H9 (cell line): ENCODE results near the gene SORCS2. TPM values are rescaled to one million over a fixed set of nuclear protein-coding genes. Genes with fewer than 3 reads are reported as not detected.

ENCODE experiments used
- DNase-seq: peaks from one replicate; pipeline ENCODE4 v3.0.0-alpha.2; 2017
- H2AFZ ChIP-seq: one replicate; pipeline ENCODE4 v1.6.1; 2013; ENCODE audit warnings: mild to moderate bottlenecking, low read length, control low read depth, moderate library complexity
- H2AK5ac ChIP-seq: 2 replicates; pipeline ENCODE4 v1.6.1; 2013; ENCODE audit warnings: low read length, control low read depth, mixed read lengths; ENCODE audit not compliant: insufficient read length
- H2BK120ac ChIP-seq: one replicate; pipeline ENCODE4 v1.6.1; 2013; ENCODE audit warnings: low read depth, mild to moderate bottlenecking, low read length, control low read depth, inconsistent platforms; ENCODE audit not compliant: poor library complexity, severe bottlenecking
- H2BK12ac ChIP-seq: 2 replicates; pipeline ENCODE4 v1.6.1; 2013; ENCODE audit warnings: low read length, control low read depth, mixed read lengths, low read depth; ENCODE audit not compliant: insufficient read length
- H2BK15ac ChIP-seq: 2 replicates; pipeline ENCODE4 v1.6.1; 2013; ENCODE audit warnings: low read depth, low read length, control low read depth
- H2BK20ac ChIP-seq: one replicate; pipeline ENCODE4 v1.6.1; 2013; ENCODE audit warnings: low read depth, mild to moderate bottlenecking, low read length, control low read depth, inconsistent platforms; ENCODE audit not compliant: poor library complexity, severe bottlenecking
- H2BK5ac ChIP-seq: 2 replicates; pipeline ENCODE4 v1.6.1; 2013; ENCODE audit warnings: low read length, control low read depth, mixed read lengths; ENCODE audit not compliant: insufficient read length
- H3K14ac ChIP-seq: 2 replicates; pipeline ENCODE4 v1.6.1; 2013; ENCODE audit warnings: low read length, control low read depth; ENCODE audit not compliant: insufficient read depth
- H3K18ac ChIP-seq: 2 replicates; pipeline ENCODE4 v1.6.1; 2013; ENCODE audit warnings: low read depth, mild to moderate bottlenecking, mixed read lengths, low read length, control low read depth; ENCODE audit not compliant: insufficient read length
- H3K23ac ChIP-seq: 2 replicates; pipeline ENCODE4 v1.6.1; 2013; ENCODE audit warnings: low read length, control low read depth, mixed read lengths, low read depth; ENCODE audit not compliant: insufficient read length
- H3K23me2 ChIP-seq: 2 replicates; pipeline ENCODE4 v1.6.1; 2013; ENCODE audit warnings: low read depth, mild to moderate bottlenecking, mixed read lengths, low read length, control low read depth; ENCODE audit not compliant: insufficient read length, poor library complexity, severe bottlenecking
- H3K27ac ChIP-seq: 2 replicates; pipeline ENCODE4 v1.5.1; 2013; ENCODE audit warnings: low read length, control low read depth, mixed read lengths, low read depth; ENCODE audit not compliant: insufficient read length
- H3K27me3 ChIP-seq: 2 replicates; pipeline ENCODE4 v1.6.1; 2013; ENCODE audit warnings: low read length, control low read depth, inconsistent platforms; ENCODE audit not compliant: insufficient read depth
- H3K4ac ChIP-seq: 2 replicates; pipeline ENCODE4 v1.6.1; 2013; ENCODE audit warnings: low read depth, mild to moderate bottlenecking, control low read depth, inconsistent platforms, low read length, moderate library complexity
- H3K4me1 ChIP-seq: 2 replicates; pipeline ENCODE4 v1.6.1; 2013; ENCODE audit warnings: low read length, control low read depth, inconsistent platforms; ENCODE audit not compliant: insufficient read depth
- H3K4me2 ChIP-seq: 2 replicates; pipeline ENCODE4 v1.6.1; 2013; ENCODE audit warnings: low read length, control low read depth, mixed read lengths; ENCODE audit not compliant: insufficient read length, insufficient read depth
- H3K56ac ChIP-seq: 2 replicates; pipeline ENCODE4 v1.6.1; 2013; ENCODE audit warnings: low read depth, mild to moderate bottlenecking, mixed read lengths, low read length, control low read depth; ENCODE audit not compliant: insufficient read length
- H3K79me1 ChIP-seq: 2 replicates; pipeline ENCODE4 v1.6.1; 2013; ENCODE audit warnings: low read depth, mild to moderate bottlenecking, moderate library complexity, low read length, control low read depth, inconsistent platforms; ENCODE audit not compliant: insufficient read depth, poor library complexity, severe bottlenecking
- H3K79me2 ChIP-seq: 2 replicates; pipeline ENCODE4 v1.6.1; 2013; ENCODE audit warnings: low read length, control low read depth, inconsistent platforms; ENCODE audit not compliant: insufficient read depth
- H3K9ac ChIP-seq: 2 replicates; pipeline ENCODE4 v1.6.1; 2013; ENCODE audit warnings: low read length, control low read depth, mixed read lengths; ENCODE audit not compliant: insufficient read length; ENCODE audit errors: extremely low read depth
- H3K9me3 ChIP-seq: one replicate; pipeline ENCODE4 v1.6.1; 2013; ENCODE audit warnings: low read depth, low read length, inconsistent platforms; ENCODE audit not compliant: control insufficient read depth
- H3T11ph ChIP-seq: one replicate; pipeline ENCODE4 v1.6.1; 2013; ENCODE audit warnings: mild to moderate bottlenecking, low read length, control low read depth, inconsistent platforms
- H4K20me1 ChIP-seq: one replicate; pipeline ENCODE4 v1.6.1; 2013; ENCODE audit not compliant: control insufficient read depth, insufficient read length, insufficient read depth
- H4K5ac ChIP-seq: 2 replicates; pipeline ENCODE4 v1.6.1; 2013; ENCODE audit warnings: low read depth, mild to moderate bottlenecking, mixed read lengths, low read length, control low read depth; ENCODE audit not compliant: insufficient read length
- H4K8ac ChIP-seq: replicated peaks from 2 replicates; pipeline ENCODE4 v1.6.1; 2013; ENCODE audit warnings: low read length, control low read depth, mixed read lengths, low read depth; ENCODE audit not compliant: insufficient read length
- H4K91ac ChIP-seq: 2 replicates; pipeline ENCODE4 v1.6.1; 2013; ENCODE audit warnings: low read depth, mild to moderate bottlenecking, moderate library complexity, mixed read lengths, low read length, control low read depth; ENCODE audit not compliant: insufficient read length
- H3K27ac Mint-ChIP-seq, 3 experiments: 2 replicates in 2 of 3; 3 replicates in 1 of 3; pipeline ENCODE4 v1.8.0; 2020 to 2021; ENCODE audit warnings: mixed read lengths in 3 of 3, mild to moderate bottlenecking in 1 of 3, moderate library complexity in 1 of 3
- H3K27me3 Mint-ChIP-seq: 2 replicates; pipeline ENCODE4 v1.8.0; 2021; ENCODE audit warnings: low read depth, mild to moderate bottlenecking, moderate library complexity, mixed read lengths
- H3K36me3 Mint-ChIP-seq, 3 experiments: 2 replicates in 2 of 3; 3 replicates in 1 of 3; pipeline ENCODE4 v1.8.0; 2020 to 2021; ENCODE audit warnings: low read depth in 3 of 3, mixed read lengths in 3 of 3; ENCODE audit not compliant: insufficient read depth in 1 of 3
- H3K4me1 Mint-ChIP-seq, 2 experiments: 2 replicates each; pipeline ENCODE4 v1.8.0; 2020; ENCODE audit warnings: mixed read lengths in 2 of 2
- H3K4me3 Mint-ChIP-seq, 2 experiments: 2 replicates in 1 of 2; 3 replicates in 1 of 2; pipeline ENCODE4 v1.8.0; 2020 to 2021; ENCODE audit warnings: mild to moderate bottlenecking in 2 of 2, mixed read lengths in 2 of 2, moderate library complexity in 1 of 2
- H3K9me3 Mint-ChIP-seq, 2 experiments: 2 replicates in 1 of 2; 3 replicates in 1 of 2; pipeline ENCODE4 v1.8.0; 2020; ENCODE audit warnings: mild to moderate bottlenecking in 2 of 2, mixed read lengths in 2 of 2, moderate library complexity in 1 of 2
- WGBS: extraction: QIAGEN DNeasy Blood & Tissue Kit; methylation state at CpG from one replicate; pipeline ENCODE4 v1.1.7; 2013; ENCODE audit warnings: missing lambda C conversion rate, low lambda C conversion rate, mixed read lengths; ENCODE audit not compliant: insufficient read length; ENCODE audit errors: extremely low coverage; 5-methylcytosine and 5-hydroxymethylcytosine counted together
- total RNA-seq: library from RNA; stranded (reverse); gene quantifications from 2 replicates; pipeline ENCODE4 v1.2.1, GENCODE V29; 2021
- TF ChIP-seq, protein P1 (sequence below): fragments of 200-600 bp; sonication (generic); conservative IDR thresholded peaks from 3 replicates; pipeline ENCODE4 v1.8.0; 2021; ENCODE audit warnings: antibody characterized with exemption, mild to moderate bottlenecking

SORCS2 gene
- total RNA-seq, 1 experiment from 2014 or later, result 0.57 TPM

DNA sequence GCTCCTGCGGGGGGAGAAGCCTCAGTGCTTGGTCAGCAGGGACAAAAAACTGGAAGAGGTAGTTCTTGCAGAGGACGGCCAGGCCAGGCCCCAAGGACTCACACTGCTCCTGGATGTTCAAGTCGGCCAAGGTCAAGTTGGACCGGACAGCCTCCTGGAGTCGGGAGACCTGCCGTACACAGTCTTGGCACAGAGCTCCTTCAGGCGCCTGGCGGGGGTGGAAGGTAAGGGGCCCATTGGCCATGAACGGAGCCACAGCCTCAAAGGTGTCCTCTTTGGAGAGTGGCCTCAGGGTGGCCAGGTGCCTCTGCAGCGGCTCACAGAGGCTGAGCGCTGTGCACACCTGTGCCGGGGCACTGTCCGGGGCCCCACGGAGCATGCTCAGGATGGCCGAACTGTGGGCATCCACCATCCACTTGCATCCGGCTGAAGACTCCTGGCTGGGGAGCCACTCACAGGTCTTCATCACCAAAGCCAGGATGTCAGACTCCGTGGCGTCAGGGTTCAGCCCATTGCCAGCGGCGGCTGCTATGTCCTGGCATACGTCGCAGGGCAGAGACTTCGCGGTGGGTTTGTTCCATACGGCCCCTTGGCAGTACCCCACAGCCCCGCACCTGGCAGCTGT is 241.9 kb downstream of the SORCS2 start:
- H3K4me2 ChIP-seq, result no peak overlapping the region

More for the DNA sequence above, 241.9 kb downstream of the SORCS2 start:
- Histone ChIP-seq H3K14ac (no peak overlapping the region), H3K79me1 (no peaks in the 10 kb centered on the region), H3T11ph (no peak overlapping the region), H3K23ac (no peak overlapping the region), H4K5ac (no peak overlapping the region), H2AK5ac (no peak overlapping the region), H2BK12ac (no peak overlapping the region), H3K56ac (no peak overlapping the region), H3K9ac (no peak overlapping the region), H2BK5ac (no peak overlapping the region), H3K18ac (no peak overlapping the region), H2BK120ac (no peak overlapping the region), H2BK15ac (no peak overlapping the region), H3K79me2 (no peaks in the 10 kb centered on the region), H3K23me2 (no peaks in the 10 kb centered on the region), H3K27me3 (no peaks in the 10 kb centered on the region), H3K27ac (no peak overlapping the region), H4K20me1 (no peaks in the 10 kb centered on the region), H3K9me3 (no peaks in the 10 kb centered on the region), H4K91ac (no peak overlapping the region), H3K4me1 (no peaks in the 10 kb centered on the region), H2AFZ (no peak overlapping the region), H3K4ac (no peak overlapping the region), H4K8ac (no peak overlapping the region), H2BK20ac (no peak overlapping the region)
- Mint-ChIP-seq H3K27me3 (peaks cover 9% of the 10 kb centered on the region), H3K36me3 (peaks cover 1 to 2% (median 2%) of the 10 kb centered on the region in 3 experiments; a peak in 4 of 7 replicates), H3K9me3 (peaks cover 5 to 7% of the 10 kb centered on the region in 2 experiments), H3K4me1 (peaks cover 24 to 33% of the 10 kb centered on the region in 2 experiments), H3K27ac (no peak overlapping the region), H3K4me3 (no peak overlapping the region)
- TF ChIP-seq, protein P1, sequence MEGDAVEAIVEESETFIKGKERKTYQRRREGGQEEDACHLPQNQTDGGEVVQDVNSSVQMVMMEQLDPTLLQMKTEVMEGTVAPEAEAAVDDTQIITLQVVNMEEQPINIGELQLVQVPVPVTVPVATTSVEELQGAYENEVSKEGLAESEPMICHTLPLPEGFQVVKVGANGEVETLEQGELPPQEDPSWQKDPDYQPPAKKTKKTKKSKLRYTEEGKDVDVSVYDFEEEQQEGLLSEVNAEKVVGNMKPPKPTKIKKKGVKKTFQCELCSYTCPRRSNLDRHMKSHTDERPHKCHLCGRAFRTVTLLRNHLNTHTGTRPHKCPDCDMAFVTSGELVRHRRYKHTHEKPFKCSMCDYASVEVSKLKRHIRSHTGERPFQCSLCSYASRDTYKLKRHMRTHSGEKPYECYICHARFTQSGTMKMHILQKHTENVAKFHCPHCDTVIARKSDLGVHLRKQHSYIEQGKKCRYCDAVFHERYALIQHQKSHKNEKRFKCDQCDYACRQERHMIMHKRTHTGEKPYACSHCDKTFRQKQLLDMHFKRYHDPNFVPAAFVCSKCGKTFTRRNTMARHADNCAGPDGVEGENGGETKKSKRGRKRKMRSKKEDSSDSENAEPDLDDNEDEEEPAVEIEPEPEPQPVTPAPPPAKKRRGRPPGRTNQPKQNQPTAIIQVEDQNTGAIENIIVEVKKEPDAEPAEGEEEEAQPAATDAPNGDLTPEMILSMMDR, result no peak
- WGBS, result no CpG with 5 or more reads among the region's 26 CpGs
- no peak for DNase-seq
